Glutamatergic neuron (in vitro differentiated cells): ENCODE results near the gene WWOX. TPM values are rescaled to one million over a fixed set of nuclear protein-coding genes. Genes with fewer than 3 reads are reported as not detected.
A peak's percentile ranks its signal among the peaks of the same experiment; 100 is the strongest.

Source experiments
- DNase-seq: peaks from one replicate; pipeline ENCODE4 v3.0.0; 2022
- H3K27ac Mint-ChIP-seq: one replicate; pipeline ENCODE4 v1.8.0; 2020; ENCODE audit warnings: mild to moderate bottlenecking, mixed read lengths, inconsistent platforms; ENCODE audit not compliant: unreplicated experiment
- H3K27me3 Mint-ChIP-seq: one replicate; pipeline ENCODE4 v1.8.0; 2020; ENCODE audit warnings: mild to moderate bottlenecking, moderate library complexity, mixed read lengths, inconsistent platforms; ENCODE audit not compliant: unreplicated experiment
- H3K36me3 Mint-ChIP-seq: one replicate; pipeline ENCODE4 v1.8.0; 2020; ENCODE audit warnings: mild to moderate bottlenecking, mixed read lengths, inconsistent platforms; ENCODE audit not compliant: unreplicated experiment
- H3K4me1 Mint-ChIP-seq: one replicate; pipeline ENCODE4 v1.8.0; 2020; ENCODE audit warnings: mild to moderate bottlenecking, low read depth, mixed read lengths, inconsistent platforms; ENCODE audit not compliant: unreplicated experiment
- H3K4me3 Mint-ChIP-seq: one replicate; pipeline ENCODE4 v1.8.0; 2020; ENCODE audit warnings: mild to moderate bottlenecking, mixed read lengths, inconsistent platforms; ENCODE audit not compliant: unreplicated experiment
- H3K9me3 Mint-ChIP-seq: one replicate; pipeline ENCODE4 v1.8.0; 2020; ENCODE audit warnings: mild to moderate bottlenecking, moderate library complexity, mixed read lengths, inconsistent platforms; ENCODE audit not compliant: unreplicated experiment
- total RNA-seq: library from RNA; stranded (reverse); fragmentation: NEBNext Ultra II Directional; extraction: Animal tissue kit (Norgen Biotek cat#: 25700); gene quantifications from one replicate; pipeline ENCODE4 v1.2.1, GENCODE V29; 2021; ENCODE audit not compliant: unreplicated experiment
- TF ChIP-seq, protein P1 (sequence below): fragments of 200-600 bp; sonication (generic); IDR thresholded peaks from one replicate; pipeline ENCODE4 v1.5.0; 2021; ENCODE audit not compliant: partially characterized antibody, unreplicated experiment

Gene WWOX
- total RNA-seq, 1 donor from 2014 or later: 10.3 TPM

DNA sequence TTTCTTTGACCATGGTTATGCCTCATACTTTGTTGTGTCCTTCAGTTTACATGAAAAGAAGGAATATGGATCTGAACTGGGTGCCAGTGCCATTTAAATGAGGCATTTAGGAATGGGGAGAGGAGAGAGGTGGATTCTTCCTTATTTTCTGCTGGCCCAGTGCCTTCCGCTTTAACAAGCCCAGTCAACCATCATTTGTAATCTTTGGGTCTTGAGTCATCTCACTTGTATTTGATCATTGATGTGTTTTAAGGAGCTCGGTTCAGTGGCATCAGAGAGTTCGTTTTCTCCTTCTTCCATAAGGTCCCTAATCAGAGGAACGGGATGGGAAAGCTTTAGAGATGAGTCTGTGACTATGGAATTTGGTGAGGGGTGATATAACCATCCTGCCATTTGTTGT is 334.9 kb downstream of the WWOX start:
- Mint-ChIP-seq H3K4me3 (no peak overlapping the region), H3K27me3 (peaks cover 1% of the 10 kb centered on the region)

DNA sequence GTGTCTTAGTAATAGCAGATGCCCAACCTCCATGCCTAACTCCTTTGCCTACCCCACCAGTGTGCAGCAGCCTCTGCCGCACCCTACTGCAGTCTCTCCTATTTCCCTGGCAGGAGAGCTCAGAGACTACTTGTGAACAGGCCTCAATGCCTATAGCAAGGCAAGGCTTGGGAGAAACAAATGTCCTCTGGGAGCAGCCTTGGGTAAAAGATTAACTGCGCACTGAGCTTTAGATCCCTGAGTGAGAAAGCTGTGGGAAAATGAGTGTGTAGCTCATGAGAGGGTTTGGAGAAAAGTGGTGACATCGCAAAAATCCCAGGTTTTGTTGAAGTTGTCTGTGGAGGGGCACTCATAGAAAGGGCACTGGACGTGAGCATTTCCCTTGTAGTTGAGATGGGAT is 335.8 kb downstream of the WWOX start:
- no peak overlapping the region for H3K27ac Mint-ChIP-seq
- DNase-seq: no peak
- TF ChIP-seq, protein P1, sequence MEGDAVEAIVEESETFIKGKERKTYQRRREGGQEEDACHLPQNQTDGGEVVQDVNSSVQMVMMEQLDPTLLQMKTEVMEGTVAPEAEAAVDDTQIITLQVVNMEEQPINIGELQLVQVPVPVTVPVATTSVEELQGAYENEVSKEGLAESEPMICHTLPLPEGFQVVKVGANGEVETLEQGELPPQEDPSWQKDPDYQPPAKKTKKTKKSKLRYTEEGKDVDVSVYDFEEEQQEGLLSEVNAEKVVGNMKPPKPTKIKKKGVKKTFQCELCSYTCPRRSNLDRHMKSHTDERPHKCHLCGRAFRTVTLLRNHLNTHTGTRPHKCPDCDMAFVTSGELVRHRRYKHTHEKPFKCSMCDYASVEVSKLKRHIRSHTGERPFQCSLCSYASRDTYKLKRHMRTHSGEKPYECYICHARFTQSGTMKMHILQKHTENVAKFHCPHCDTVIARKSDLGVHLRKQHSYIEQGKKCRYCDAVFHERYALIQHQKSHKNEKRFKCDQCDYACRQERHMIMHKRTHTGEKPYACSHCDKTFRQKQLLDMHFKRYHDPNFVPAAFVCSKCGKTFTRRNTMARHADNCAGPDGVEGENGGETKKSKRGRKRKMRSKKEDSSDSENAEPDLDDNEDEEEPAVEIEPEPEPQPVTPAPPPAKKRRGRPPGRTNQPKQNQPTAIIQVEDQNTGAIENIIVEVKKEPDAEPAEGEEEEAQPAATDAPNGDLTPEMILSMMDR: no peak
- no peaks in the 10 kb centered on the region for H3K36me3 Mint-ChIP-seq
- H3K9me3 Mint-ChIP-seq: no peaks in the 10 kb centered on the region
- no peak overlapping the region for H3K4me3 Mint-ChIP-seq
- H3K27me3 Mint-ChIP-seq: peaks cover 1% of the 10 kb centered on the region
- no peaks in the 10 kb centered on the region for H3K4me1 Mint-ChIP-seq

More for the DNA sequence above, 334.9 kb downstream of the WWOX start:
- H3K36me3 Mint-ChIP-seq: no peaks in the 10 kb centered on the region
- H3K9me3 Mint-ChIP-seq: no peaks in the 10 kb centered on the region
- TF ChIP-seq, protein P1: no peak
- no peak for DNase-seq
- H3K4me1 Mint-ChIP-seq: no peaks in the 10 kb centered on the region
- H3K27ac Mint-ChIP-seq: no peak overlapping the region

DNA sequence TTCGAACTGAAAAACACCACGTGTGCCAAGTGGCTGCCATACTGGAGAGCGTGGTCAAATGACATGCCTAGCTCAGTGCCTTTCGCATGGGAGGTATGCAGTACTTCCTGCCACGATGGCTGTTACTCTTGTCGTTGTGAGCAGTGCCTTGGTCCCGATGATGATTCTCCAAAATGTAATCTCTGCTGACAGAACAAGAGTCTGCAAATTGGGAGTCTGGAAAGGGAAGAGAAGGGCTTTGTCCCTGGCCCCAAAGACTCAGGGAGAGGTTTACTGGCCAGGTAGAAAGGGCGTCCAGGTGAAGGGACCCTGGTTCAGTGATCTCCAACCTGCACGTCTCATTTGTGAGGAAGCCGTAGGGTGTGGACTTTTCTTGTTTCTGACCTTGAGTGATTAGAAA is 336.6 kb downstream of the WWOX start:
- Mint-ChIP-seq H3K4me3 (no peak overlapping the region), H3K4me1 (no peaks in the 10 kb centered on the region), H3K27me3 (peaks cover 1% of the 10 kb centered on the region), H3K9me3 (no peaks in the 10 kb centered on the region), H3K27ac (no peak overlapping the region), H3K36me3 (no peaks in the 10 kb centered on the region)
- TF ChIP-seq, protein P1: no peak
- DNase-seq: no peak

DNA sequence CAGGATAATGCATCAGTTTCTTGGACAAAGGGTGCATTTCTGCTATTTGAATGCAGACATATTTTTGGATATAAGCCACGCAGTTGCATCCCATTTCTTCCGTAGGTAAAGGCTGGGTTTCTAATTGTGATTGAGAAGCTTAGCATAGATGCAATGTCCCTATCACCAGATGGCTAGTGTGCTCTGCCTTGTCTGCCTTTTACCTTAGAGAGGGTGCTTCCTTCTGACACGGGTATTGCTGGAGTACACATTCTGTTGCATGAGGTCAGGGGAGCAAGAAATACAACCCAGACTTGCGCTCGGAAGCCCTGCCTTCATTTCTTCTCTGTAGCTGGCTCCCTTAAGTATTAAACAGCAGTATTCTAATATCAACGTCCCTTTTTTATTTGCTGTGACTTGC is 337.4 kb downstream of the WWOX start:
- Mint-ChIP-seq H3K4me1 (no peaks in the 10 kb centered on the region), H3K36me3 (no peaks in the 10 kb centered on the region), H3K27me3 (peaks cover 1% of the 10 kb centered on the region)

DNA sequence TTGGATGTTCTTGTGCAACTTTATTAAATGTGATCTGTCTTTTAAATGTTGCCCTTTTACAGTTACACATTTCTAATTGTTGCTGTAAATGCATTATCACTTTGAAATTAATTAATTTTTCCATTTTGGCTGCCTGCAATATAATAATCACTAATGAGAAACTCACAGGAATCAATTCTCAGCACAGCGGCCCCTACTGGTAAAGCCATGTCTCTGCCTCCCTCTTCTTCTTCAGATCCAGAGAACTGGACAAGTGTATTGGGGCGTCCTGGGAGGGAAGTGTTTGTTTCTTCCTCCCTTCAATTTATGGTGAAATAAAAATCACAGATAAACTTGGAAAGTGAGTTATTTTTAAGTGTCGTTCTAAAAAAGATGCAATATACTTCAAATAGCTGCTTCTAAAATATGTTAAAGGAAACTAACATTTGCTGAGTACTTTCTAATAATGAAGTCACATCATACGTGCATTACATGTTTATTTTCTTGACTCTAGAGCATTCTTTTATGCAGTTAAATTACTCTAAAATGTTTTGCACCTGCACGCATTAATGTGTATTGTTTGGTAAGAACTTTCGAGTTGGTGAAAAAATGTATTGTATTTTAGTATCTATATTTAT is 338.0 kb downstream of the WWOX start:
- H3K4me3 Mint-ChIP-seq: no peak overlapping the region
- H3K27me3 Mint-ChIP-seq: peaks cover 1% of the 10 kb centered on the region
- DNase-seq: peak; percentile 60
- no peaks in the 10 kb centered on the region for H3K4me1 Mint-ChIP-seq
- H3K36me3 Mint-ChIP-seq: no peaks in the 10 kb centered on the region
- TF ChIP-seq, protein P1: peak; percentile 95
- H3K27ac Mint-ChIP-seq: no peak overlapping the region
- H3K9me3 Mint-ChIP-seq: no peaks in the 10 kb centered on the region

More for the DNA sequence above, 337.4 kb downstream of the WWOX start:
- DNase-seq: no peak
- no peak overlapping the region for H3K27ac Mint-ChIP-seq
- H3K4me3 Mint-ChIP-seq: no peak overlapping the region
- TF ChIP-seq, protein P1: no peak
- no peaks in the 10 kb centered on the region for H3K9me3 Mint-ChIP-seq
